ENCODE data around the gene NOS1AP.
"Not testable (repeated sequence)": the region's sequence is repeated elsewhere in the genome, so short reads cannot be mapped to it uniquely, and the experiment has no call there.

Gene NOS1AP

DNA sequence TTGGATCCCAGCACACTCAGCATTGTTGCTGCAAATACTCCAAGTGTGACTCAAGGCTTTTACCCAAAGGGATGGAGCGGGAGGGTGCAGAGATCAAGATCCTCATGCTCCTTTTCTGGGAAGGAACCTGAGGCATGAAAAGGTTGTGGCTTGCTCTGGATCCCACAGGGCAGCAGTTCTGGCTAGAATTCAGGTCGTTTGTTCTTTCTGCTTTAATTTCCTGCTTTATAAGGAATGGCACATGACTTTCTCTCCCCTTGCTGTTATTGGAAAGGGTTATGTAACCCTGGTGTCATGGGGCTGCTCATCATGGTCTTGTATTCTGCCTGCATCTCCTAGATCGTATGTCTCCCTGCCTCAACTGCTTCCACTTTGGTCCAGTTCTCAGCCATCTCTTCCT is 101.6 kb downstream of the NOS1AP start:
- no peak for DNase-seq

DNA sequence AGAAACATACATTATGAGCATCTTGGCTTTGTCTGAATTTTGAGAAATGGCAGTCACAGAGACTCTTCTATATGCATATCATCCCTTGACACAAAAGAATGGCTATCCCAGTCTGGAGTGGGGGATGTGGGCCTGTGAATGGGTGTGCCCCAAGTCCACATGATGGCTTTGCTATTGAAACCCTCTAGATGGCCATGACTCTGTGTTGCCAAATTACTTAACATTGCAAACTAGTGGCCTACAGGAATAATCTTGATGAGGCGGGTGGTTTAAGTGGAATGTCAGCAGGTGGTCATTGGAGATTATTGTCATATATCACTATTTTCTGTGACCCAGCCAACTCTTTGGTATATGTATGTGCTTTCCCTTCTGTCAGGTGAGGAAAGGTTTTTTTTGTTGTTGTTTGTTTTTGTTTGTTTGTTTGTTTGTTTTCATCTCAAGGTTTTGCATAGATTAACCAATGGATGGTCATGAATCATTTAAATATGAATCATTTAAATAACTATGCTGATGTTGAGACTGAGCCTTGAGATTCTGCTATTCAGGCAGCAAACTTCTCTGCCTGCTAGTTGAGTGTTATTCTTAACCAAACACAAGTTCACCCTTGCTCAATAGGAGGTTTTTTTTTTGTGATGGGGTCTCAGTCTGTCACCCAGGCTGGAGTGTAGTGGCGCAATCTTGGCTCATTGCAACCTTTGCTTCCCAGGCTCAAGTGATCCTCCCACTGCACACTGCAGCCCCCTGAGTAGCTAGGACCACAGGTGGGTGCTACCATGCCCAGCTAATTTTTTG is 103.0 kb downstream of the NOS1AP start:
- no peak for DNase-seq

DNA sequence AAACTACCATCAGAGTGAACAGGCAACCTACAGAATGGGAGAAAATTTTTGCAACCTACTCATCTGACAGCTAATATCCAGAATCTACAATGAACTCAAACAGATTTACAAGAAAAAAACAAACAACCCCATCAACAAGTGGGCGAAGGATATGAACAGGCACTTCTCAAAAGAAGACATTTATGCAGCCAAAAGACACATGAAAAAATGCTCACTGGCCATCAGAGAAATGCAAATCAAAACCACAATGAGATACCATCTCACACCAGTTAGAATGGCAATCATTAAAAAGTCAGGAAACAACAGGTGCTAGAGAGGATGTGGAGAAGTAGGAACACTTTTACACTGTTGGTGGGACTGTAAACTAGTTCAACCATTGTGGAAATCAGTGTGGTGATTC is 104.1 kb downstream of the NOS1AP start:
- DNase-seq: not testable (repeated sequence)

DNA sequence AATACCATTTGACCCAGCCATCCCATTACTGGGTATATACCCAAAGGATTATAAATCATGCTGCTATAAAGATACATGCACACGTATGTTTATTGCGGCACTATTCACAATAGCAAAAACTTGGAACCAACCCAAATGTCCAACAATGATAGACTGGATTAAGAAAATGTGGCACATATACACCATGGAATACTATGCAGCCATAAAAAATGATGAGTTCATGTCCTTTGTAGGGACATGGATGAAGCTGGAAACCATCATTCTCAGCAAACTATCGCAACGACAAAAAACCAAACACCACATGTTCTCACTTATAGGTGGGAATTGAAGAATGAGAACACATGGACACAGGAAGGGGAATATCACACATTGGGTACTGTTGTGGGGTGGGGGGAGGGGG is 104.5 kb downstream of the NOS1AP start:
- DNase-seq: not testable (repeated sequence)

DNA sequence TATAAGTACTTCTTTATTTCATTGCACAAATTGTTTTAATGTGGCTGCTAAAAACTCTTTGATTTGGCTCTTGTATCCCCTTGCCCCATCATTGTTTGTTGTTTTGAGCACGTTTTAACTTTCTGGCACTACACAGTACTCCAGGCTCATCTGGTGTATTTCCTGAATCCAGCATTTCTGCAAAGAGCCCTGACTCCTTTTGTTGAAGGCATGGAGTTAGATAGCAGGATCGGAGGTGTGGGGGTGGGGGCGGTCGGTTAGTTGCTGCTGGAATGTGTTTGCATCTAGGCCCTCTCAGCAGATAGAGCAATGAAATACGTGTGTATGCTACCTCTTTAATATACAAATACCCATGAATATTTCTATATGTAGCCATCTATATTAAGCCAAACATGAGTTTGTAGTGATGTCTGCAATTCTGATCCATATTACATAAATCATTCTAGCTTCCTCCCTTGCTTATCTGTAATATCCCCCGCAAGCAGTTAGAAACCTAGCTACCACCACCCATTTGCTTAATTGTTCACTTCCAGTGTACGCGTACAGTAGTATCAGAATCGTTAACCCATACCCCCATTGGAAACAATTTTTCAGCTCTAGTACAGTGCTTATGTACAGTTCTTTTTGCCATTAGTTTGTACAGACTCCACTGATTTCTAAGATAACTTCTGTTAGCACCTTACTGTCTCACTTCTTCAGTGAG is 106.0 kb downstream of the NOS1AP start:
- no peak for DNase-seq

DNA sequence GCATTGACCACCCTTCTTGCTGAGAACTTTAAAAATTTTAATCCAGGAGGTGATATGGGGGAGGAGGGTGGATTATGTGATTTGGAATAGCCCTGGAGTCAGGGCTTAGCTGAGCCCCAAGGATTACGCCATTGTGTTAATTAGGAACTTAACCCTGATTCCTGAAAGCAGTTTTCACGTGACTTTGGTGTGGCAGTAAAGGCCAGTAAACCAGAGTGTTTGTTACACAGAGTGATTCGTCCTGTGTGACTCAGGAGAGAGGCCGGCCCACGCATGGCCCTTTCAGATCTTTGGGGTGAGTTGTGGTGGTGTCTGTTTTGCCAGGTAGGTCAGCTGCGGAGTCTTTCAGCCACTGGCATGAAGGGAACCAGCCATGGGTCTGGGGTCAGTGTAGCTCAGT is 107.6 kb downstream of the NOS1AP start:
- no peak for DNase-seq

DNA sequence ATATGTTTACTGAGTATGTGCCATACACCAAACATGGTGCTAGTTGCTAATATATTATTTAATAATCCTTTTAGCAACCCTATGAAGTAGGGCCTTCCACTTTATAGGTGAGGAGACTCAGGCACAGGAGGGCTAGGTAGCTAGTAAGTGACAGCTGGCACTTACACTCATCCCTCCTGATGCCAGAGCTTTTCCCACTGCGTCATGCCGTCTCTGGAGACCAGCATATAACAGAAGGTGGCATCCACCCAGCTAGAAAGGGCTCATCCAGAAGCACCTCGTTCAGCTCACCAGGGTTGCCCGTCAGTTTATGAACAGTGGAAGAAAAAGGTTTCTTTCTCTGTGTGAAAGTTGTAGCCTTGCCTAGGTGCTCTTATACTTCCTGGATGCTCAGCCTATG is 108.9 kb downstream of the NOS1AP start:
- no peak for DNase-seq

DNA sequence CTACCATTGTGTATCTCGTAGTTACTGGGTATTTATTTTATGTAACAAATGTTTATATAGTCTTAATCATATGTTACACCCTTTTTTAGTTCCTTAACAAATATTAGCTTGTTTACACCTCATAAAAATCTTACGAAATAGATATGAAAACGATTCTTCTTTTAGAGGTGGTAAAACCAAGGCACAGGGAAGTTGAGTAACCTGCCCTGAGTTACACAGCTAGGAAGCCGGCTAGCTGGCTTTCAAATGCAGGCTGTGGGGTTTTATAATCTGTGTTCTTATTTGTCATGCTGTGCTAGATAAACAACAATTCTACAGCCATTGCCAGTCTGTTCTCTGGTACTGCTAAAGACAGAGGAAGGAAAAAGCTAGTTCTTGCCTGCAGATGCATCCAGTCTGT is 109.6 kb downstream of the NOS1AP start:
- no peak for DNase-seq

DNA sequence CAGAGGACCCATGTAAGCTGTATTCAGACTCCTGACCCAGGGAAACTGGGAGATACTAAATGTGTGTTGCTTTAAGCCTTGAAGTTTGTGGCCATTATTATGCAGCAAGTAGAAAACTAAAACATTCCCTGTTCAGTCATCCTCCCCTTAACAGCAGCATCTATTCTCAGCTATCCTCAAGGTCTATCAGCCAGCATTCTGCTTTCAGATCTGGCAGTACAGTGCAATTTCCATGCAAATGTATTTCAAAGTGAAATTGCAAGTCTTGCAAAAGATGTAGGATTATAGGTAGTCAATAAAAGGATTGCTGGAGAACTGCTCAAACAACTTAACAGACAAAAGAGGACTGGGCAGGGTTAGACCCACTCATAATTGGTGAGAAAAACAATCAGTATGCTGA is 111.3 kb downstream of the NOS1AP start:
- DNase-seq: no peak

DNA sequence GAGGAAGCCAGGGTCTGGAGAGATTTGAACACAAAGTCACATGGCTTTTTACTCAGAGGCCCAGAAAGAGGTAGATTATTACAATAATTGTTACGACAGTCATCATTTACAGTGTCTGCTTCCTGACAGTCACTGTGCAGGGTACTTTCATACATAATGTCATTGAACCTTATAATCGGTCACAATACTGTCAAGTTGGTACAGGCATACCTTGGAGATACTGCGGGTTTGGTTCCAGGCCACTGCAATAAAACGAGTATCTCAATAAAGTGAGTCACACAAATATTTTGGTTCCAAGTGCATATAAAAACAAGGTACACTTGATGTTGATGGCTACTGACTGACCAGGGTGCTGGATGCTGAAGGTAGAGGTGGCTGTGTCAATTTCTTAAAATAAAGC is 112.6 kb downstream of the NOS1AP start:
- DNase-seq: no peak

DNA sequence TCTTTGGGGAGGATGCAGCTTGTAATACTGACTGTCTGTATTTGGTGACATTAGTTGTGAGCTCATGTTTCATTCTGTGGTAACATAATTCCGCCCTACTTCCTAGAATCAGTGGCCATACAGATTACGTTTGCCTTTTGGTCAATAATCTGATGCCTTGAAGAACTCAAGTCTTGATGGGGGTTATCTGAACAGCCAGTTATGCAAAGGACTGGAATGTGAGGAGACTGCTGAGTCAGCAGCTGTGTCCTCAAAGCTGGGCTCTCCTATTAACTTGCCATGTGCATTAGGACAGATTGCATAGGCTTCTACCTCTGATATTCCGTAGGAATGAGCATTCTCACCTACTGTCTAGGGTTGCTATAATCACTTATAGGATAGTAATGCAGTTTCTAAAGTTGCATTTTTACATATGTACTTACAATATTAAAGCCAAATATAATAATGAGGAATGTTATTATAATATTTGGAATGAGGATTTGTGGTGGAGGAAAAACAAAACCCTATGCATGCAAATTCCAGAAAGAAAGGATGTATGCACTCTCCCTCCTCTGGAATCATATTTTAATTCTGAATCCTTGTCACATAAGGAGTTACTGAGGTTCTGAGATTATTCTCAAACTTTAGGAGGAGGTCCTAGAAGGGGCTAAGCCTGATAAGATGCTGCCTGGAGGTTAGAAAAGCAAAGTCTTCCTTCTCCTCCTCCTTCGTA is 116.0 kb downstream of the NOS1AP start:
- DNase-seq: no peak

DNA sequence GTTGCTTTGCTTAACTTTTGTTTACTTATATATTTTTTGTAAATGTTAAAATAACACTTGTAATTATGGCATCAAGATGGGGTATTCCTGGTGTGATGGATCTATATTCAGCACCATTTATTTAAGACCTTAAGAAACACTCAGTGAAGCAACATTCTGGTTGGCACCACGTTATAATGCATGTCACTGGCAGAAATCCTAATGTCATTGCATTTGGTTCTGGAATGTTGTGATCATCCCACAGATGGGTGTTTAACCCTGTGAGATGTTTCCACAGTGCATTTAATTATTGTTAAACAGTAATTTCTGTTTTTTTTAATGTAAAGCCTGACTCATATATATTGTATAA is 116.5 kb downstream of the NOS1AP start:
- DNase-seq: no peak

DNA sequence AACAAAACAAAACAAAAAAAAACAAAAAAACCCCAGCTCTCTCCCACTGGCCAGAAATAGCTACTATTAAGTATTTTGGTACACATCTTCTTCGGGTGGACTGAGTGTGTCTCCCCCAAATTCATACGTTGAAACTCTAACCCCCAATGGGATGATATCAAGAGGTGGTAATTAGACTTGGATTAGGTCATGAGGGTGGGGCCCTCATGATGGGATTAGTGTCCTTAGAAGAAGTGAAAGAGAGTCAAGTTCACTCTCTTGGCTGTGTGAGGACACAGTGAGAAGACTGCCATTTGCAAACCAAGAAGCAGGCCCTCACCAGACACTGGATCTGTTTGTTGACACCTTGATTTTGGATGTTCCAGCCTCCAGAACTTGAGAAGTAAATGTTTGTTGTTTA is 116.9 kb downstream of the NOS1AP start:
- DNase-seq: no peak

DNA sequence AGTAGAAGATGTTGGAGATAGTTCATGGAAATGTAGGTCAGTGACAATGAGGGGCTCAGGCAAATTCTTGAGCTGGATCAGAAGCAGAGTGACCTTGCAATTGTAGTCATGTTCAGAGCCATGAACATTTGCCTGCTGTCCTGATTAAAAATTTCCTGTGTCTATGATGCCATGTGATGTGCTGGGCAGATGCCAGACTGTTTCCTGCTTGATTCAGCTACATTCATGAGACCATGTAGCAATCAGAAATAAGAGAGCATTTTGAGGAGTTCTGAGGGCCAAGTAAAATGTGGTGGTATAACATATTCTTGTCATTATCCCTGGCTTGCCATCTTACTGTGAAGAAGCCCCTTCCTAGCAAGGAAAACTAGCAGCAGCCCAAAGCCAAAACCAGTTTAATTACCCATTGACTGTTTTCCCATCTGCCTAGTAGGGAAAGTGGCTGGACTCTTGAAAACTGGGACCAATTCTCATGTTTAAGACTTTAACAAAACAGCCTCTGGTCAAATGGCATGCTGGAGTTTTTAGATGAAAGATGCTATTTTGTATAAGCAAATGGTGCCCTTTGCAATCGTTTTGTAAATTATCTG is 118.3 kb downstream of the NOS1AP start:
- no peak for DNase-seq

DNA sequence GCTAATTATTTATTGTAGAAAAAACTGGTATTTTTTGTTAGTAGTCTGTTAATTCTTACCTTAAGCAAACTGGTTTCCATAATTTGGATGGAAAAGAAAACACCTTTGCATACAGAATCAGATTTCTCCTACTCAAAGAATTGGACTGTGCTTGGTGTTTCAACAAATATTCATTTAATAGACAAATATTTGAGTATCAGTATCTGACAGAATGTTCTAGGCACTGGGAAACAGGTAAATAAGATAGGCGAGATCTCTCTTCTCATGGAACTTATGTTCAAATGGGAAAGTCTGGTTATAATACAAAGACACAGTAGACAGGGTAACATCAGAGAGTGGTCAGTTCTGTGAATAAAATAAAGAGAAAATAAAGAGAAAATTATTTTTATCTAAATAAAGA is 119.9 kb downstream of the NOS1AP start:
- DNase-seq: no peak

DNA sequence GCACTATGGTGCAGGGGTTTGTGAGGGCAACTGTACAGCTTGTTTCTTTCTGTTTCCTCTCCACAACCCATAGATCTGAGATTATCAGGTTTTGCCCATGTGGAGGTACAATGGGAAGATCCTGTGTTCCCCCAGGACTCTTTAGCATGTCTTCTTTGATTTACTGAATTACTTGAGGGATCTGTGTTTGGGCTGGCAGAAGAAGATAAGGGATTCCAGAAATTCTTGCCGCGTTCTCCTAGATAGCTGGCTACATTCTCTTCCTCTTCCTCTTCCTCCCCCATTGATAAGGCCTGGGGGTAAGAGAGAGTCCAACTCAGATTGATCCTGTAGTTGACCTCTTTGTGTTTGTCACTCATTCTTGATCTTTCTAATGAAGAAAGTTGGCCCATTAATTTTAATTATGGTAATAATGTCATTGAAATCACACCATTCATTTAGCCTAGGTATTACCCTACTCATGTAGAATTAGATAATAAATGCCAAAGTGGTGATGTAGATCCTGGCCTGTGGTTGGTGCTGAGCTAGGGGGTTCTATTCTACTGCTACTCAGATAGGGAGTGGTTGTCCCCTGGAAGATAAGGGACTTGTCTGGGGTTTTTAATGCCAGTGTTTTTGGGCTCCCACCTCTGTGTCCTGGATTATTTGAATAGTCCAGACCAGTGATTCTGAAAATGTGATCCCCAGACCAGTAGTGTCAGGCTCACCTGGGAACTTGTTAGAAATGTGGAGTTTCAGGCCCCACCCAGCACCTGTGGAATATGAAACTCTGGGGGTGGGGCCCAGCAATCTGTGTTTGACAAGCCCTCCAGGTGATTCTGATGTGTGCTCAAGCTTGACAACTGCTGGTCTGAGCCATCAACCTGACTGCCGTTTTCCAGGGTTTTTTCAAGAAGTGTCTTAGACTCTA is 122.2 kb downstream of the NOS1AP start:
- no peak for DNase-seq

DNA sequence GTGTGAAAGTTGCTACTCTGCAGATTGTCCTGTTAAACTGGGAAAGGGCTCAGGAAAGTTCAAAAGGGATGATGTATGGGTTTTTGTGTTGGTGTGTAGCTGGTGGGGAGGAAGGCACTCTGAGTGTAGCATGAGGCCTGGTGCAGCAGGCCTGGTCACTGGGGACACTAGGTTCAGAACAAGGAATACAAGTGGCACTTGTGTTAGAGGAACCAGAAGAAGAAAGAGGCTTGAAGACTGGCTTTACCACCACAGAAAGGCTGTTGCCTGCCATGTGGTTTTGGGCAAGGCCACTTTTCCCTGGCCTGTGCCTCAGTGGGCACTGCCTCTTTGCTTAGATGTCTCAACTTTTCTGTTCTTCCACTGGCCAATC is 122.8 kb downstream of the NOS1AP start:
- no peak for DNase-seq

DNA sequence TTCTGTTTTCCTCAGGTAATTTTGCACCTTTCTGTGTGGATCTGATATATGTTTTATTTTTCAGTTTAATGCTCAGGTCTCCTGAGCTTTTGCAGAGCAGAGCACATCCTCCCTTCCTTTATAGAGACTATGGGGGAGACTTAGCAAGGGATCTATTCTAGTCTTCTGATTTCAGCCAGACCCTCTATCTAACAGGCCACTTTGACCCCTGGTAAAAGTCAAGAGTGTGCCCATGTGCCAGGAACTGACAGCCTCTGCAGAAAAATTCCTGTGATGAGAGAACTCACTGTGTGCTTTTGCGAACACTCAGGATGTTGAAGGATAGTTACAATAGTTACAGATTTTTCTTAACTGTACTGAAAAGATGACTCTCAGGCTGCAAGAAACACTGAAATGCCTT is 123.3 kb downstream of the NOS1AP start:
- DNase-seq: no peak

DNA sequence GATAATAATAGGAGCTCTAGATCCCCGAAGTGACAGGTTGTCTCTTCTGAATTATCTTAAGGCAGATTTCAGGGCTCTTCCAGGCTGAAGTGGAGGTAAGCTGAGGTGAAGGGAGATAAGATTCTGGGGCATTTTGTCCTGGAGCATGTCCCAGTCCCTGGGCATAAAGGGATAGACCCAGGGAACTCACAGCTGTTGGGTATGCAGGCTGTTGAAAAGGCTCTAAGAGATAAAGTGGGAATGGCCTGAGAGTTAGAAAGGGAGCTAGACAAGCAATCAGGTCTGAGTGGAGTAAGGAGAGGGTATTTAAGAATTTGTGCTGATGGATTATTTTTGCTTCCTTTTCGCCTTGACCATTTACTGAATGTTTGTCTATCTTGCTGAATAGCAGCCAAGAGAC is 123.7 kb downstream of the NOS1AP start:
- no peak for DNase-seq

DNA sequence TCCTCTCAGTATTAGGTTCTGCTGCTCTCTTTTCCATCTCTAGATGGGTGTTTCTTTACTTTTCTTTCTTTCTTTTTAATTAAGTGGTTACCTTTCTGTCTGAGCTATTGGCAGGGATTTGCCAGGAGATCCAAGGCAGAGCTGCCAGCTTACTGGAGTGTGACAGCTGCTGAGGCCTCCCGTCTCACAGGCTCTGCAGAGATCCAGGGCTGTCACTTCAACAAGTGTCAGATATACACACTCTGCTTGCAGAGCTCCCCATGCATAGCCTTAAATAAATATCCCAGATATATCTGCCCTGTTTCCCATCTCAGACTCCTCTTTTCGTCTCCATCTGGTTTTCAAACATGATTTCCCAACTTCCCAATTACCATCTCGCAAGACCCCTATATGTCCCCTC is 124.3 kb downstream of the NOS1AP start:
- no peak for DNase-seq

DNA sequence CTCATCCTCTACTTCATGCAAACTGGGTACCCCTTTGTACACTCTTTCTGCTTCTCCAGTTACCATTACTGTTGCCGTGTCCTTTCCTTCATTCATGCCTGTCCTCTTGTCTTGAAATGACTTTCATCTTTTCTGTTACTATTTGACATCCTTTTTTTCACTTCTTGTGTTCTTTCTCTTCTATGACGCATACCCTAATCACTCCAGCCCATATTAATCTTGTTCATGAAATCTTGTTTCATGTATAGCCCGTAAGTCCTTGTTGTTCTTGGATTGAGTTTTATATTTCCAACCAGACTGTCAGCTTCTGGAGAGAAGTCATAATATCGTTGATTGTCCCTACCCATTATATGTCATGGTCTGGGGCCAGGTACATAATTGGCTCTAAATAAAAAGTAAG is 126.1 kb downstream of the NOS1AP start:
- no peak for DNase-seq

DNA sequence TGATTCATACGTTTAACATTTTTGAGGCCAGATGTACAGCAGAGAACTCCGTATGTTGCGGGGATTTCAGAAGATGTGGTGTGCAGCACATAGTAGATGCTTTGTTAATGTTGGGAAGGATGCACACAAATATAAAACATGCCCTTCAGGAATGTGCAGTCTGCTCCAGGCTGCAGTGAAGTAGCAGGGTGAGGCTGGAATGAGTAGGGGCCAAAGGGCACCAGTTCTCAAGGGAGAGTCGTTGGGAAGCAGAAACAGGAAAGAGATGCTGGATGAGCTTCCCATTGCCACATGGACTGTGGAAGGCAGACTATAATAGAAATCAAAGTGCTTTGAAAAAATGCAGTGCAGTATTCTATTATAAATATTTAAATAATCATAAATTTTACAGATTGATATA is 126.9 kb downstream of the NOS1AP start:
- no peak for DNase-seq

DNA sequence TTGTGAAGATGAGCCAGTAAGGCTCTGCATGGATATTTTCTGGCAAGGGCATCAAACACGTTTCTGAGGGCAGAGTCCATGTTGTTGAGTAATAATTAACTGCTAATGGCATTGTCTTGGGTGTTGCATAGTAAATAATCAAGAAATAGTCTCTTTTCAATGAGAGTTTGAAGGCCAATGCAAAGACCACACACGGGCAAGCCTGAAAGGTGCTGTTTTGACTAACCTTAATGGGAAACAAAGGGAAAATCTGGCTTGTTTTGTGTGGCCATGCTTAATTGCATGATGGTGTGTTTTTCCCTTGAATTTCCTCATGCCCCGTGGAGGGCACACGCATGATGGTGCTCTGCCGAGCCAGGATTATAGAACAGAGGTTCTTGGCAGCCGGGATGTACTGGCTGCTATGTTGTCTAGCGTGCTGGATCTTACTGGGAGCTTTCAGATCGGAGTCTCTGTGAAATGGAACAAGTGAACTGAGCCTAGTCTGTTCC is 127.6 kb downstream of the NOS1AP start:
- no peak for DNase-seq

All from stimulated activated CD4-positive, alpha-beta T cell treated with anti-CD3 and anti-CD28 coated beads, Interleukin-2, amount 100 ng/mL, for 24 hours (primary cell).